ENCODE measurements around the gene TSPEAR.

The TSPEAR gene

GRCh38 chr21:44466996-44467858, 244.1 kb downstream of the TSPEAR start:
- H3K36me3 ChIP-seq (ENCODE audit: control insufficient read depth, insufficient read depth, low read length): no peaks in the 10 kb centered on the region
- no peaks in the 10 kb centered on the region for H3K9me3 ChIP-seq (ENCODE audit: control insufficient read depth, insufficient read depth, low read length)
- H3K27ac ChIP-seq (ENCODE audit: low read depth, low read length): no peak overlapping the region
- H3K4me3 ChIP-seq (ENCODE audit: low read depth, low read length): no peak overlapping the region
- no peaks in the 10 kb centered on the region for H3K27me3 ChIP-seq (ENCODE audit: control insufficient read depth, insufficient read depth, low read length)
- no peaks in the 10 kb centered on the region for H3K4me1 ChIP-seq (ENCODE audit: control insufficient read depth, insufficient read depth, low read length)
- H3K9ac ChIP-seq (ENCODE audit: low read depth, low read length): no peak overlapping the region

DNA sequence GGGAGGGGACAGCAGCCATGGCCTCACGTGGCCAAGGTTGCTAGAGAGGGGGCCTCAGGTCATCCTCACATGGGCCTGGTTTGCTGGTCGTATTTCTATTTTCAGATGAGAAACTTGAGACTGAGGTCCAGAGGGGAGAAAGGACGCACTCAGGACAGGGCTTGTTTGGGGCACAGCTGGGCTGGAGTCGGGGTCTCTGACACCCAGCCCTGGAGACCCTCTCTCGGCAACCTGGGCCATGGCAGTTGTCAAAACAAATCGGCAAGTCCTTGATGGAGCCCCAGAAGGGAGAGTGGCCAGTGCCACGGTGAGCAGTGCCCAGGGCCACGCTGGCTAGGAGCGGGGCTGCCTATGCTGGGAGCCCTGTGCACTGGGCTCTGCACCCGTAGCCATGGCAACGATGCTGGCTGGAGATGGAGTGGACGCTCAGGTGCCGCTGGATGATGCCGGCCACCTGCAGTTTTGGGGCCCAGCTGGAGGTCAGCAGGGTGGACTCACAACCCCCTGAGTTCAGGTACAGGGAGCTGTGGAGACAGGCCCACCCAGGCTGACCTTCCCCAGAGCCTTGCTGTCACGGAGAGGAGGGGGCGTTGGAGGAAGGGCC, 244.9 kb downstream of the TSPEAR start:
- no peak overlapping the region for H3K27ac ChIP-seq (ENCODE audit: low read depth, low read length)
- no peaks in the 10 kb centered on the region for H3K4me1 ChIP-seq (ENCODE audit: control insufficient read depth, insufficient read depth, low read length)
- no peaks in the 10 kb centered on the region for H3K27me3 ChIP-seq (ENCODE audit: control insufficient read depth, insufficient read depth, low read length)
- H3K36me3 ChIP-seq (ENCODE audit: control insufficient read depth, insufficient read depth, low read length): no peaks in the 10 kb centered on the region
- H3K9me3 ChIP-seq (ENCODE audit: control insufficient read depth, insufficient read depth, low read length): no peaks in the 10 kb centered on the region
- H3K4me3 ChIP-seq (ENCODE audit: low read depth, low read length): no peak overlapping the region
- H3K9ac ChIP-seq (ENCODE audit: low read depth, low read length): no peak overlapping the region

- Histone ChIP-seq H3K4me3 (ENCODE audit: low read depth, low read length) (no peak overlapping the region), H3K9me3 (ENCODE audit: control insufficient read depth, insufficient read depth, low read length) (no peaks in the 10 kb centered on the region), H3K36me3 (ENCODE audit: control insufficient read depth, insufficient read depth, low read length) (no peaks in the 10 kb centered on the region), H3K27me3 (ENCODE audit: control insufficient read depth, insufficient read depth, low read length) (no peaks in the 10 kb centered on the region), H3K9ac (ENCODE audit: low read depth, low read length) (no peak overlapping the region), H3K4me1 (ENCODE audit: control insufficient read depth, insufficient read depth, low read length) (no peaks in the 10 kb centered on the region), H3K27ac (ENCODE audit: low read depth, low read length) (no peak overlapping the region)
Observed at GRCh38 chr21:44464351-44464750, 247.0 kb downstream of the TSPEAR start.

- Histone ChIP-seq H3K36me3 (ENCODE audit: control insufficient read depth, insufficient read depth, low read length) (no peaks in the 10 kb centered on the region), H3K27me3 (ENCODE audit: control insufficient read depth, insufficient read depth, low read length) (no peaks in the 10 kb centered on the region), H3K27ac (ENCODE audit: low read depth, low read length) (no peak overlapping the region), H3K4me3 (ENCODE audit: low read depth, low read length) (no peak overlapping the region), H3K9me3 (ENCODE audit: control insufficient read depth, insufficient read depth, low read length) (no peaks in the 10 kb centered on the region), H3K9ac (ENCODE audit: low read depth, low read length) (no peak overlapping the region), H3K4me1 (ENCODE audit: control insufficient read depth, insufficient read depth, low read length) (no peaks in the 10 kb centered on the region)
Observed at GRCh38 chr21:44463724-44464123, 247.6 kb downstream of the TSPEAR start.

DNA sequence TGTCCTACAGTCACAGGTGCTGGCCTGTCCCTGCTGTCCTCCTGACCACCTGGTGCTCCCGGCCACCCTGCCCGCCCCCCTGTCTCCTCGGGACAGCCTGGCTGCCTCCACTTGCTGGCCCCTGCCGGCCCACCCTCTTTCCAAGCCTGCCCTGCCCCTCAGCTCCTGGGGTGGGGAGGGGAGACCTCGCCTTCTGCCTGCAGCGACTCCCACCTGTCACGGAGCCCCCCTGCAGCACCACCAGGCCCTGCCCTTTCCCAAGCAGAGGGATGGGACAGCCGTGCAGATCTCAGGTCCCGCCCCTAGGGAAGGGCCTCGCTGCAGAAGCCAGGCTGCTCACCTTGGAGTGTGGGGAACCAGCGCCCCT, 248.6 kb downstream of the TSPEAR start:
- no peaks in the 10 kb centered on the region for H3K4me1 ChIP-seq (ENCODE audit: control insufficient read depth, insufficient read depth, low read length)
- H3K27me3 ChIP-seq (ENCODE audit: control insufficient read depth, insufficient read depth, low read length): no peaks in the 10 kb centered on the region
- H3K27ac ChIP-seq (ENCODE audit: low read depth, low read length): no peak overlapping the region
- H3K9ac ChIP-seq (ENCODE audit: low read depth, low read length): no peak overlapping the region
- no peaks in the 10 kb centered on the region for H3K36me3 ChIP-seq (ENCODE audit: control insufficient read depth, insufficient read depth, low read length)
- H3K4me3 ChIP-seq (ENCODE audit: low read depth, low read length): no peak overlapping the region
- no peaks in the 10 kb centered on the region for H3K9me3 ChIP-seq (ENCODE audit: control insufficient read depth, insufficient read depth, low read length)

- Histone ChIP-seq H3K9ac (ENCODE audit: low read depth, low read length) (no peak overlapping the region), H3K9me3 (ENCODE audit: control insufficient read depth, insufficient read depth, low read length) (no peaks in the 10 kb centered on the region), H3K4me3 (ENCODE audit: low read depth, low read length) (no peak overlapping the region), H3K27ac (ENCODE audit: low read depth, low read length) (no peak overlapping the region), H3K4me1 (ENCODE audit: control insufficient read depth, insufficient read depth, low read length) (no peaks in the 10 kb centered on the region), H3K36me3 (ENCODE audit: control insufficient read depth, insufficient read depth, low read length) (no peaks in the 10 kb centered on the region), H3K27me3 (ENCODE audit: control insufficient read depth, insufficient read depth, low read length) (no peaks in the 10 kb centered on the region)
Observed at GRCh38 chr21:44462086-44462833, 249.1 kb downstream of the TSPEAR start.

DNA sequence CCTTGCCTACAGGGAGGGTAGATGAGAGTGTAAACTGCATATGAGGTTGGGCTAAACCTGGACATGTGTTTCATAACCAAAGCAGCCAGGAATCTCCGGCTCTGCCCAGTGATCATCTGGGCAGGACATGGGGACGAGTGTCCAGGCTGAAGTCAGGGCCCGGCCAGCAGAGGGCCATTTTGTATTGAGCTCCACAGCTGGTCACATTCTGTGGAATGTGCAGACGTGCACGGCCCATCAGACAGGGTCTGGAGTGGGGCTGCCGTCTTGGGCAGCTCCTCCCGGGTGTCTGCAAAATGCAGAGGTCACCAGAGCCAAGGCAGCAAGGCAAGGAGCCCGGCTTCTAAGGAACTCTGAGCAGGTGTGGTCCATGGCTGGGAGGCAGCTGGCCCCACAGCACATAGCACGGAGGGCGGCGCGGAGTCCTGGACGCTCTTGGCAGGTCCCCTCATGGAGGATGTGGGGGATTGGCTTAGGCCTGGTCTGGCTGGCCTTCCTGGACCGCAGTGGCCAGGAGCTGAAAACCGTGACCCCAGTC, 249.8 kb downstream of the TSPEAR start:
- Histone ChIP-seq H3K9me3 (ENCODE audit: control insufficient read depth, insufficient read depth, low read length) (no peaks in the 10 kb centered on the region), H3K27ac (ENCODE audit: low read depth, low read length) (no peak overlapping the region), H3K4me1 (ENCODE audit: control insufficient read depth, insufficient read depth, low read length) (no peaks in the 10 kb centered on the region), H3K4me3 (ENCODE audit: low read depth, low read length) (no peak overlapping the region), H3K36me3 (ENCODE audit: control insufficient read depth, insufficient read depth, low read length) (no peaks in the 10 kb centered on the region), H3K27me3 (ENCODE audit: control insufficient read depth, insufficient read depth, low read length) (no peaks in the 10 kb centered on the region), H3K9ac (ENCODE audit: low read depth, low read length) (no peak overlapping the region)

GRCh38 chr21:44461005-44461404, 250.4 kb downstream of the TSPEAR start:
- Histone ChIP-seq H3K27ac (ENCODE audit: low read depth, low read length) (no peak overlapping the region), H3K27me3 (ENCODE audit: control insufficient read depth, insufficient read depth, low read length) (peaks cover 1% of the 10 kb centered on the region; the same call in 1 of the 2 replicates), H3K9ac (ENCODE audit: low read depth, low read length) (no peak overlapping the region), H3K36me3 (ENCODE audit: control insufficient read depth, insufficient read depth, low read length) (no peaks in the 10 kb centered on the region), H3K4me3 (ENCODE audit: low read depth, low read length) (no peak overlapping the region), H3K9me3 (ENCODE audit: control insufficient read depth, insufficient read depth, low read length) (no peaks in the 10 kb centered on the region), H3K4me1 (ENCODE audit: control insufficient read depth, insufficient read depth, low read length) (no peaks in the 10 kb centered on the region)

- Histone ChIP-seq H3K4me1 (ENCODE audit: control insufficient read depth, insufficient read depth, low read length) (no peaks in the 10 kb centered on the region), H3K4me3 (ENCODE audit: low read depth, low read length) (no peak overlapping the region), H3K36me3 (ENCODE audit: control insufficient read depth, insufficient read depth, low read length) (no peaks in the 10 kb centered on the region), H3K27me3 (ENCODE audit: control insufficient read depth, insufficient read depth, low read length) (peaks cover 5% of the 10 kb centered on the region; the same call in 1 of the 2 replicates), H3K9me3 (ENCODE audit: control insufficient read depth, insufficient read depth, low read length) (no peaks in the 10 kb centered on the region), H3K27ac (ENCODE audit: low read depth, low read length) (no peak overlapping the region), H3K9ac (ENCODE audit: low read depth, low read length) (no peak overlapping the region)
Observed at GRCh38 chr21:44460441-44460755, 251.0 kb downstream of the TSPEAR start.

DNA sequence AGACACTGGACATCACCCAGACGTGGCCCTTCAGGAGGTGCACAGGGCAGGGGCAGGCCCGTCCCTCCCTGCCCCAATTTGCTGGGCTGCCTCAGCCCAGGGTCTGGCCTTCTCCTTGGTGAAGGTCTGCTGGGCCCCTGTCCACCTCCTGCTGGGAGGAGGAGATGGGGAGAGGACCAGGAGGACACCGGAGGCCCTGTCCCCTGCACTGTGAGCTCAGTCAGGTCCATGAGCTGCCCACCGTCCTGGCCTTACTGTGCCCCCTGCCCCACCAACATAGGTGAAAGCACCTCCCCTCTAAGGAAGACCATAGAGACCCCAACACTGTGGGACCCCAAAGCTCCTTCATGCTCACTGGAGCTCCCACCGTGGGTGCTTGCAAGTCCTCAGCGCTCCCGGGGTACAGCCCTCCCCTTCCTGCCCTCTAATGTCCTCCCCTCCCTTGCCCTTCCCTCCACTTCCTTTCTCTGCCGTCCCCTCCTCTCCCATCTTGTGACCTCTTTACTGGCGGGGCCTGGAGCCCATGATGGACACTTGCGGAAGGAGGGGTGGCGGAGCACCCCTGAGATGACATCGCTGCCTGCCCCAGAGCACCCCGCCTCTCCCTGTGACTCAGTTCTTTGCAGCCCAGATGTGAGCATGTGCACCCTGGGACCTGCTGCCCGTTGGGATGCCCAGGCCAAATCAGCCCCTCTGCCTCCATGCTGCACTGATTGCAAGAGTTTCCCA, 251.5 kb downstream of the TSPEAR start:
- H3K27me3 ChIP-seq (ENCODE audit: control insufficient read depth, insufficient read depth, low read length): peaks cover 5% of the 10 kb centered on the region; the same call in 1 of the 2 replicates
- H3K9me3 ChIP-seq (ENCODE audit: control insufficient read depth, insufficient read depth, low read length): no peaks in the 10 kb centered on the region
- no peak overlapping the region for H3K27ac ChIP-seq (ENCODE audit: low read depth, low read length)
- no peak overlapping the region for H3K9ac ChIP-seq (ENCODE audit: low read depth, low read length)
- no peak overlapping the region for H3K4me3 ChIP-seq (ENCODE audit: low read depth, low read length)
- no peaks in the 10 kb centered on the region for H3K4me1 ChIP-seq (ENCODE audit: control insufficient read depth, insufficient read depth, low read length)
- no peaks in the 10 kb centered on the region for H3K36me3 ChIP-seq (ENCODE audit: control insufficient read depth, insufficient read depth, low read length)

Data from HUES48 (cell line).